Panc1 (cell line): ENCODE results near the gene TTC24. TPM values are rescaled to one million over a fixed set of nuclear protein-coding genes. Genes with fewer than 3 reads are reported as not detected.

Experiments
- ATAC-seq: fragments of 200-7000 bp; cut with Tn5 transposase; 2 replicates; pipeline ENCODE4 v1.9.1; 2020; ENCODE audit warnings: mild to moderate bottlenecking, moderate library complexity
- BruUV-seq: library from RNA; stranded (reverse); fragments of 400-500 nt; replicated peaks from 2 replicates; lab custom pipeline; 2021; lab: Mats Ljungman, UMichigan
- CTCF ChIA-PET: fragments of 300-600 bp; sonication (Branson Sonifier 250); formaldehyde crosslinking; loops from one replicate; lab custom pipeline; 2022; ENCODE audit warnings: antibody characterized with exemption; lab: Charles Lee
- POLR2A ChIA-PET: fragments of 300-600 bp; sonication (Branson Sonifier 250); formaldehyde crosslinking; loops from one replicate; lab custom pipeline; 2022; ENCODE audit warnings: antibody characterized with exemption; lab: Charles Lee
- DNase-seq: peaks from one replicate; pipeline ENCODE4 v3.0.0-alpha.2; 2010; ENCODE audit warnings: low read depth, low spot score
- H3K27ac ChIP-seq: 2 replicates; pipeline ENCODE4 v1.5.1; 2011; ENCODE audit warnings: mild to moderate bottlenecking, low read length, inconsistent platforms
- H3K27me3 ChIP-seq: fragments of 200-500 bp; sonication (Bioruptor generic); 2 replicates; pipeline ENCODE4 v1.6.0; 2014; ENCODE audit warnings: low read length, inconsistent platforms; ENCODE audit not compliant: control insufficient read depth, insufficient read depth
- H3K36me3 ChIP-seq: fragments of 200-500 bp; sonication (Bioruptor generic); 2 replicates; pipeline ENCODE4 v1.5.1; 2014; ENCODE audit warnings: inconsistent platforms, mild to moderate bottlenecking, low read length, moderate library complexity; ENCODE audit not compliant: control insufficient read depth, insufficient read depth
- H3K4me1 ChIP-seq: 2 replicates; pipeline ENCODE4 v1.5.1; 2011; ENCODE audit warnings: inconsistent platforms, mild to moderate bottlenecking, low read length, moderate library complexity; ENCODE audit not compliant: control insufficient read depth, insufficient read depth
- H3K4me3 ChIP-seq, 2 experiments: 2 replicates each; pipeline ENCODE4 v1.5.1; 2011 to 2012; ENCODE audit warnings: low read depth in 2 of 2, low read length in 2 of 2, mild to moderate bottlenecking in 2 of 2, inconsistent platforms in 1 of 2, moderate library complexity in 1 of 2
- H3K9me3 ChIP-seq: fragments of 200-500 bp; sonication (Bioruptor generic); 2 replicates; pipeline ENCODE4 v1.5.1; 2014; ENCODE audit warnings: low read depth, mild to moderate bottlenecking, inconsistent platforms, low read length, moderate library complexity; ENCODE audit not compliant: control insufficient read depth, insufficient read depth
- POLR2AphosphoS5 ChIP-seq: IDR thresholded peaks from 2 replicates; pipeline ENCODE4 v1.6.1; 2012; ENCODE audit warnings: mild to moderate bottlenecking, low read depth, low read length, moderate library complexity
- SIN3A ChIP-seq: IDR thresholded peaks from 2 replicates; pipeline ENCODE4 v1.6.1; 2012; ENCODE audit warnings: low read depth, mild to moderate bottlenecking, low read length, moderate library complexity, borderline replicate concordance; ENCODE audit not compliant: insufficient read depth
- TCF7L2 ChIP-seq: IDR thresholded peaks from 2 replicates; pipeline ENCODE4 v1.6.1; 2011; ENCODE audit warnings: mild to moderate bottlenecking, low read depth, low read length, inconsistent platforms
- in situ Hi-C: cut with HindIII; loops from 2 replicates; pipeline ENCODE4 v1.10.0; 2016; ENCODE audit warnings: low sequenced_read_pairs, low pct_unique_long_range_greater_than_20kb
- intact Hi-C: fragments of 100-400 bp; cut with micrococcal nuclease; formaldehyde crosslinking; loops from one replicate; pipeline ENCODE4 v1.10.0; 2022; ENCODE audit not compliant: unreplicated experiment
- total RNA-seq: library from RNA; stranded (reverse); gene quantifications from one replicate; pipeline ENCODE4 v1.2.1, GENCODE V29; 2021; ENCODE audit not compliant: unreplicated experiment
- TF ChIP-seq, protein P1 (sequence below): fragments of 450-650 bp; IDR thresholded peaks from 2 replicates; pipeline ENCODE4 v1.5.1; 2017; ENCODE audit warnings: mild to moderate bottlenecking
- TF ChIP-seq, protein P2 (sequence below), 2 experiments: IDR thresholded peaks; 2 replicates each; pipeline ENCODE4 v1.6.1; 2011 to 2012; ENCODE audit warnings: low read depth in 2 of 2, control low read depth in 1 of 2, low read length in 1 of 2, mild to moderate bottlenecking in 1 of 2, moderate library complexity in 1 of 2; ENCODE audit not compliant: insufficient read depth in 1 of 2

Gene TTC24
- total RNA-seq, 1 experiment from 2014 or later: not detected

DNA sequence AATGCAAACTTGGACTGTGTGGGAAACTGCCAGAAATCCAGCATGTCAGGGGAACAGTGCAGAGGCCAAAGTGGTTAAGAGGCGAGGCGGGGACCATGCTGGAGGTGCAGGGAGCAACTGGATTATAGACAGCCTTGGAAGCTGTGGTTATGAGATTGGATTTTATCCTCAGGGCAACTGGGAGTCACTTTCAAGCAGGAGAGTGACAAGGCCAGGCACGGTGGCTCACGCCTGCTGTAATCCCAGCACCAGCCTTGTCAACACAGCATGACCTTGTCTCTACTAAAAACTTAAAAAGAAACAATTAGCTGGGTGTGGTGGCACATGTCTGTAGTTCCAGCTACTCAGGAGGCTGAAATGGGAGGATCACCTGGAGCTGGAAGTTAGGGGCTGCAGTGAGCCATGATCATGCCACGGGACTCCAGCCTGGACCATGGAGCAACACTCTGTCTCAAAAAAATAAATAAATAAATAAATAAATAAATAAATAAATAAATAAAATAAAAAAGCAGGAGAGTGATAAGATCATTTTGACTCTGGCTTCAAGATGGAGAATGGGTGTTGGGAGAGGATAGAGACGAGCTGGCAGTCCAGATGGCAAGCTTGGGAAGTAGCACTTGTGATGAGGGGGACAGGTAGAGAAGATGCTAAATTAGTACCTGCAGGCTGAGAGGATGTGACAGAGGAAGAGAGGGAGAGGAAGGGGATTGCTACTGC lies 43.2 kb downstream of the TTC24 start:
- peaks cover 2% of the 10 kb centered on the region; the same call in 1 of the 2 replicates for H3K27me3 ChIP-seq
- ATAC-seq (no peak), DNase-seq (no peak)
- no TSS peak for BruUV-seq
- CTCF ChIA-PET: interaction anchor here (1.0 to 2.0 kb wide), 2 partner anchors 38 to 83 kb away, joined by 3 to 16 read pairs; no protein-coding TSS in a partner anchor
- no peak overlapping the region for H3K4me3 ChIP-seq
- H3K9me3 ChIP-seq: no peaks in the 10 kb centered on the region
- TF ChIP-seq SIN3A (no peak), TCF7L2 (no peak)
- POLR2A ChIA-PET: interaction anchor here (0.7 kb wide), 1 partner anchor 28 kb away, joined by 3 read pairs; no protein-coding TSS in a partner anchor
- intact Hi-C loops (no loop called here), in situ Hi-C loops (no loop called here)
- H3K4me1 ChIP-seq: peaks cover 4% of the 10 kb centered on the region
- H3K27ac ChIP-seq: no peak overlapping the region
- H3K36me3 ChIP-seq: no peaks in the 10 kb centered on the region

DNA sequence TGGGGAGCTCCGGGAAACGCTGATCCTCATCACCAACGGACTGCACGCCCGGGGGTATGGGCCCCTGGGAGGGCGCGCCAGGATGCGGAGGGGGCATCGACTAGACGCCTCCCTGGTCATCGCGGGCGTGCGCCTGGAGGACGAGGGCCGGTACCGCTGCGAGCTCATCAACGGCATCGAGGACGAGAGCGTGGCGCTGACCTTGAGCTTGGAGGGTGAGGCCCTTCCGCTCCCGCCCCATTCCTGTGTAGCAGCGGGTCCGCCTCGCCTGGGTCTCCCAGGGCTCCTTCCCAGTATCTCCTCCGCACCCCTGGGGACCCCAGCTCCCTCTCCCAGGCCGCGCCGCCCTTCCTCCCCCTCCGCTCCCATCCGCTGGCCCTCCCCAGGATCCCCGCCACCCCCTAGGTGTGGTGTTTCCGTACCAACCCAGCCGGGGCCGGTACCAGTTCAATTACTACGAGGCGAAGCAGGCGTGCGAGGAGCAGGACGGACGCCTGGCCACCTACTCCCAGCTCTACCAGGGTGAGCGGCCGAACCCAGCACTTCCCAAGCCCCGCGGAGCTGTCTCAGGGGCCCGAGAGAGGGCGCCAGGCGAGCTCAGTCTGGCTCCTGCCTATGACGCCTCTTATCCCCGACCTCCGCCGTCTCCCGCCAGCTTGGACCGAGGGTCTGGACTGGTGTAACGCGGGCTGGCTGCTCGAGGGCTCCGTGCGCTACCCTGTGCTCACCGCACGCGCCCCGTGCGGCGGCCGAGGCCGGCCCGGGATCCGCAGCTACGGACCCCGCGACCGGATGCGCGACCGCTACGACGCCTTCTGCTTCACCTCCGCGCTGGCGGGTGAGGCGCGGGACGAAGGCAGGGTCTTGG lies 44.7 kb downstream of the TTC24 start:
- Histone ChIP-seq H3K4me3 (peak overlapping the region; percentile 47 to 54), H3K27me3 (peaks cover 2% of the 10 kb centered on the region; the same call in 1 of the 2 replicates), H3K4me1 (peaks cover 4% of the 10 kb centered on the region), H3K27ac (no peak overlapping the region), H3K9me3 (no peaks in the 10 kb centered on the region), H3K36me3 (no peaks in the 10 kb centered on the region)
- POLR2A ChIA-PET: interaction anchor here (1.0 kb wide), 1 partner anchor 8 kb away, joined by 5 read pairs; no protein-coding TSS in a partner anchor
- DNase-seq: no peak
- in situ Hi-C loops: no loop called here
- ATAC-seq: peak; percentile 94
- intact Hi-C loops: no loop called here
- TF ChIP-seq POLR2AphosphoS5: no peak
- TF ChIP-seq, protein P1, sequence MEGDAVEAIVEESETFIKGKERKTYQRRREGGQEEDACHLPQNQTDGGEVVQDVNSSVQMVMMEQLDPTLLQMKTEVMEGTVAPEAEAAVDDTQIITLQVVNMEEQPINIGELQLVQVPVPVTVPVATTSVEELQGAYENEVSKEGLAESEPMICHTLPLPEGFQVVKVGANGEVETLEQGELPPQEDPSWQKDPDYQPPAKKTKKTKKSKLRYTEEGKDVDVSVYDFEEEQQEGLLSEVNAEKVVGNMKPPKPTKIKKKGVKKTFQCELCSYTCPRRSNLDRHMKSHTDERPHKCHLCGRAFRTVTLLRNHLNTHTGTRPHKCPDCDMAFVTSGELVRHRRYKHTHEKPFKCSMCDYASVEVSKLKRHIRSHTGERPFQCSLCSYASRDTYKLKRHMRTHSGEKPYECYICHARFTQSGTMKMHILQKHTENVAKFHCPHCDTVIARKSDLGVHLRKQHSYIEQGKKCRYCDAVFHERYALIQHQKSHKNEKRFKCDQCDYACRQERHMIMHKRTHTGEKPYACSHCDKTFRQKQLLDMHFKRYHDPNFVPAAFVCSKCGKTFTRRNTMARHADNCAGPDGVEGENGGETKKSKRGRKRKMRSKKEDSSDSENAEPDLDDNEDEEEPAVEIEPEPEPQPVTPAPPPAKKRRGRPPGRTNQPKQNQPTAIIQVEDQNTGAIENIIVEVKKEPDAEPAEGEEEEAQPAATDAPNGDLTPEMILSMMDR: peak; percentile 85
- BruUV-seq: no TSS peak
- CTCF ChIA-PET: interaction anchor here (0.6 to 2.0 kb wide), 13 partner anchors 12 to 249 kb away, joined by 3 to 16 read pairs (median 4); no protein-coding TSS in a partner anchor

DNA sequence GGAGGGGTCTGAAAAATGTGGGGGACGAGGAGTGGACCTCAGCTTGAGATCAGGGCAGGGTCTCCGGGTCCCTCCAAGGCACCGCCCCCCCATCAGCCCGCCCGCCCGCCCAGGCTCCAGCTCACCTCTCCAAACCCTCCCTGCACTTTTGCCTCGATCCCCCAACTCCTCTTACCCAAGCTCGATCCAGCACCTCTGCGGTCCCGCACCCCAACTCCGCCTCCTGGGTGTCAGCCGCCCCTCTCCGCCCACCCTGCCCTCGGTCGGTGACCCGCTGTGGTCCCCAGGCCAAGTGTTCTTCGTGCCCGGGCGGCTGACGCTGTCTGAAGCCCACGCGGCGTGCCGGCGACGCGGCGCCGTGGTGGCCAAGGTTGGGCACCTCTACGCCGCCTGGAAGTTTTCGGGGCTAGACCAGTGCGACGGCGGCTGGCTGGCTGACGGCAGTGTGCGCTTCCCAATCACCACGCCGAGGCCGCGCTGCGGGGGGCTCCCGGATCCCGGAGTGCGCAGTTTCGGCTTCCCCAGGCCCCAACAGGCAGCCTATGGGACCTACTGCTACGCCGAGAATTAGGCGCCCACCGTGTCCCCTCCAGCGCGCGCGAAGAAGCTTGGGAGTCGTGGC lies 45.4 kb downstream of the TTC24 start:
- intact Hi-C loops (no loop called here), in situ Hi-C loops (no loop called here)
- Histone ChIP-seq H3K4me3 (peak overlapping the region; percentile 47 to 54), H3K9me3 (no peaks in the 10 kb centered on the region), H3K4me1 (peaks cover 4% of the 10 kb centered on the region), H3K36me3 (no peaks in the 10 kb centered on the region), H3K27me3 (peaks cover 2% of the 10 kb centered on the region; the same call in 1 of the 2 replicates), H3K27ac (no peak overlapping the region)
- no TSS peak for BruUV-seq
- no peak for DNase-seq
- POLR2A ChIA-PET: interaction anchor here (0.5 to 0.6 kb wide), 2 partner anchors 22 to 153 kb away, joined by 4 read pairs; no protein-coding TSS in a partner anchor
- CTCF ChIA-PET: interaction anchor here (0.6 to 3.0 kb wide), 12 partner anchors 12 to 248 kb away, joined by 3 to 41 read pairs (median 4); no protein-coding TSS in a partner anchor
- peak; percentile 44 for ATAC-seq
- TF ChIP-seq, protein P1: no peak
- TF ChIP-seq SIN3A: no peak
- no peak for TF ChIP-seq TCF7L2
- TF ChIP-seq POLR2AphosphoS5: no peak
- TF ChIP-seq, protein P2, sequence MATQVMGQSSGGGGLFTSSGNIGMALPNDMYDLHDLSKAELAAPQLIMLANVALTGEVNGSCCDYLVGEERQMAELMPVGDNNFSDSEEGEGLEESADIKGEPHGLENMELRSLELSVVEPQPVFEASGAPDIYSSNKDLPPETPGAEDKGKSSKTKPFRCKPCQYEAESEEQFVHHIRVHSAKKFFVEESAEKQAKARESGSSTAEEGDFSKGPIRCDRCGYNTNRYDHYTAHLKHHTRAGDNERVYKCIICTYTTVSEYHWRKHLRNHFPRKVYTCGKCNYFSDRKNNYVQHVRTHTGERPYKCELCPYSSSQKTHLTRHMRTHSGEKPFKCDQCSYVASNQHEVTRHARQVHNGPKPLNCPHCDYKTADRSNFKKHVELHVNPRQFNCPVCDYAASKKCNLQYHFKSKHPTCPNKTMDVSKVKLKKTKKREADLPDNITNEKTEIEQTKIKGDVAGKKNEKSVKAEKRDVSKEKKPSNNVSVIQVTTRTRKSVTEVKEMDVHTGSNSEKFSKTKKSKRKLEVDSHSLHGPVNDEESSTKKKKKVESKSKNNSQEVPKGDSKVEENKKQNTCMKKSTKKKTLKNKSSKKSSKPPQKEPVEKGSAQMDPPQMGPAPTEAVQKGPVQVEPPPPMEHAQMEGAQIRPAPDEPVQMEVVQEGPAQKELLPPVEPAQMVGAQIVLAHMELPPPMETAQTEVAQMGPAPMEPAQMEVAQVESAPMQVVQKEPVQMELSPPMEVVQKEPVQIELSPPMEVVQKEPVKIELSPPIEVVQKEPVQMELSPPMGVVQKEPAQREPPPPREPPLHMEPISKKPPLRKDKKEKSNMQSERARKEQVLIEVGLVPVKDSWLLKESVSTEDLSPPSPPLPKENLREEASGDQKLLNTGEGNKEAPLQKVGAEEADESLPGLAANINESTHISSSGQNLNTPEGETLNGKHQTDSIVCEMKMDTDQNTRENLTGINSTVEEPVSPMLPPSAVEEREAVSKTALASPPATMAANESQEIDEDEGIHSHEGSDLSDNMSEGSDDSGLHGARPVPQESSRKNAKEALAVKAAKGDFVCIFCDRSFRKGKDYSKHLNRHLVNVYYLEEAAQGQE (IDR thresholded peaks at IDR 0.05; ENCODE audit: insufficient read depth in 1 of 2, low read depth in 2 of 2, low read length in 1 of 2): no peak
